Tibial nerve (tissue), 4 donors: Measurements from ENCODE around the gene FNDC3B. TPM values are rescaled to one million over a fixed set of nuclear protein-coding genes. Genes with fewer than 3 reads are reported as not detected.

ENCODE experiments used
- DNase-seq, 2 donors: peaks; one replicate each; pipeline ENCODE4 v3.0.0-alpha.2; 2019; ENCODE audit warnings: low spot score in 2 of 2
- H3K27ac ChIP-seq, 4 donors: fragments of 200-600 bp; sonication (generic) in 3 of 4; one replicate each; pipeline ENCODE4 v1.5.1; 2017 to 2019; ENCODE audit warnings: mild to moderate bottlenecking in 1 of 4
- H3K27me3 ChIP-seq, 2 donors: fragments of 200-600 bp; sonication (generic) in 1 of 2; one replicate each; pipeline versions ENCODE4 v1.5.1 to v1.6.0; 2017 to 2019
- H3K36me3 ChIP-seq, 3 donors: fragments of 200-600 bp; sonication (generic); one replicate each; pipeline ENCODE4 v1.5.1; 2018 to 2019
- H3K4me1 ChIP-seq, 4 donors: fragments of 200-600 bp; sonication (generic) in 3 of 4; one replicate each; pipeline ENCODE4 v1.5.1; 2017 to 2019
- H3K4me3 ChIP-seq, 4 donors: fragments of 200-600 bp; sonication (generic) in 3 of 4; one replicate each; pipeline ENCODE4 v1.5.1; 2017 to 2019; ENCODE audit warnings: mild to moderate bottlenecking in 1 of 4, moderate library complexity in 1 of 4
- H3K9me3 ChIP-seq, 4 donors: fragments of 200-600 bp; sonication (generic) in 3 of 4; one replicate each; pipeline ENCODE4 v1.5.1; 2017 to 2019
- CTCF ChIP-seq, 5 experiments: fragments of 200-600 bp in 3 of 5; fragments of 450-650 bp in 2 of 5; sonication (generic) in 3 of 5; IDR thresholded peaks; one replicate each; pipeline ENCODE4 v1.5.1; 2016 to 2019; ENCODE audit warnings: antibody characterized with exemption in 5 of 5, mild to moderate bottlenecking in 3 of 5, moderate library complexity in 2 of 5
- EP300 ChIP-seq, 2 donors: sonication (generic); formaldehyde crosslinking; IDR thresholded peaks; one replicate each; pipeline ENCODE4 v1.6.1; 2017; ENCODE audit warnings: antibody characterized with exemption in 2 of 2, mild to moderate bottlenecking in 1 of 2
- POLR2A ChIP-seq, 2 donors: fragments of 450-650 bp; IDR thresholded peaks; one replicate each; pipeline ENCODE4 v1.6.1; 2017; ENCODE audit warnings: antibody characterized with exemption in 2 of 2, mild to moderate bottlenecking in 2 of 2, moderate library complexity in 2 of 2
- WGBS, 2 donors: methylation state at CpG; one replicate each; pipeline ENCODE4 v1.1.5; 2018; 5-methylcytosine and 5-hydroxymethylcytosine counted together
- small RNA-seq: library from RNA; depleted of rRNA; stranded (forward); fragments of <200 nt; gene quantifications from one replicate; pipeline ENCODE3, GENCODE V24; 2016
- total RNA-seq, 4 donors: library from RNA; depleted of rRNA; stranded (reverse); fragments of >200 nt; gene quantifications; one replicate each; pipeline ENCODE4 v1.1.0, GENCODE V29; 2016

FNDC3B gene
- total RNA-seq, 4 donors from 2014 or later = 87.5 to 106 (median 95.7) TPM

GRCh38 chr3:172449466-172450149 is 410.2 kb downstream of the FNDC3B start:
- Histone ChIP-seq H3K4me3 (no peak overlapping the region), H3K27me3 (peaks cover 0 to 77% of the 10 kb centered on the region in 2 donors), H3K27ac (no peak overlapping the region), H3K4me1 (peaks cover 0 to 26% (median 4%) of the 10 kb centered on the region in 4 donors), H3K36me3 (no peaks in the 10 kb centered on the region), H3K9me3 (no peaks in the 10 kb centered on the region)
- no peak for DNase-seq
- WGBS, 2 donors = 5 to 6% methylated on average over 34 of the region's 34 CpGs
- TF ChIP-seq CTCF (IDR thresholded peaks at IDR 0.05) = no peak
- no peak for TF ChIP-seq EP300 (IDR thresholded peaks at IDR 0.05)
- no peak for TF ChIP-seq POLR2A (IDR thresholded peaks at IDR 0.05)

Small RNA genes within 50 kb of the gene (small RNA-seq; reads per million reads assigned to genes)
- gene RN7SL141P = not detected

Other genes starting within 250 kb of the FNDC3B start
- gene PLD1, start 229.1 kb upstream of the FNDC3B start, total RNA-seq = 10 to 100 TPM; 15.3 to 55.9 (median 45.4) TPM
- not detected for gene TMEM212, start 196.2 kb upstream of the FNDC3B start, total RNA-seq